HG02642 (cell line): ENCODE results near the gene GCNT4.
"Not testable (repeated sequence)": the region's sequence is repeated elsewhere in the genome, so short reads cannot be mapped to it uniquely, and the experiment has no call there.

Source experiments
- ATAC-seq: cut with Tn5 transposase; IDR thresholded peaks from one replicate; pipeline ENCODE4 v1.9.1; 2021; ENCODE audit warnings: mild to moderate bottlenecking; ENCODE audit not compliant: unreplicated experiment, poor library complexity

The GCNT4 gene

GRCh38 chr5:75052192-75053053 is at the start of gene GCNT4:
GCNT4 (minus strand) TSS chr5:75052558; CDS start chr5:75030037, 22,521 bp downstream.
- peak; percentile 21 for ATAC-seq

GRCh38 chr5:75095956-75096355 is 43.6 kb upstream of the GCNT4 start:
- ATAC-seq: not testable (repeated sequence)

GRCh38 chr5:75091597-75091996 is 39.2 kb upstream of the GCNT4 start:
- no peak for ATAC-seq

GRCh38 chr5:75089662-75090061 is 37.3 kb upstream of the GCNT4 start:
- no peak for ATAC-seq

- ATAC-seq: no peak
These were observed 36.8 kb upstream of the GCNT4 start for GRCh38 chr5:75089137-75089536.

- no peak for ATAC-seq
These were observed 36.3 kb upstream of the GCNT4 start for GRCh38 chr5:75088648-75089047.

GRCh38 chr5:75081510-75081909 is 29.2 kb upstream of the GCNT4 start:
- ATAC-seq: no peak

- not testable (repeated sequence) for ATAC-seq
These were observed 27.0 kb upstream of the GCNT4 start for GRCh38 chr5:75079346-75079745.

GRCh38 chr5:75078027-75078426 is 25.7 kb upstream of the GCNT4 start:
- ATAC-seq: no peak

- no peak for ATAC-seq
These were observed 19.7 kb upstream of the GCNT4 start for GRCh38 chr5:75072061-75072460.

GRCh38 chr5:75071100-75071499 is 18.7 kb upstream of the GCNT4 start:
- ATAC-seq: no peak

- ATAC-seq: no peak
These were observed 15.1 kb upstream of the GCNT4 start for GRCh38 chr5:75067434-75067833.

GRCh38 chr5:75062925-75063531 is 10.7 kb upstream of the GCNT4 start:
- no peak for ATAC-seq

GRCh38 chr5:75059912-75060545 is 7.7 kb upstream of the GCNT4 start:
- ATAC-seq: no peak

- no peak for ATAC-seq
These were observed 6.7 kb upstream of the GCNT4 start for GRCh38 chr5:75058986-75059535.

- ATAC-seq: no peak
These were observed 5.2 kb upstream of the GCNT4 start for GRCh38 chr5:75057561-75057960.

GRCh38 chr5:75055727-75056144 is 3.4 kb upstream of the GCNT4 start:
- no peak for ATAC-seq

GRCh38 chr5:75054134-75054930 is 2.0 kb upstream of the GCNT4 start:
- no peak for ATAC-seq

- peak; percentile 38 for ATAC-seq
These were observed 1.2 kb upstream of the GCNT4 start for GRCh38 chr5:75053304-75054133.

GRCh38 chr5:75053054-75053303 is 621 bp upstream of the GCNT4 start:
- peak; percentile 25 for ATAC-seq
